Duodenal mucosa (tissue), 2 donors: Measurements from ENCODE around the gene ERP27.

Source experiments
- H3K27ac ChIP-seq: one replicate; pipeline ENCODE4 v1.7.0; 2013; ENCODE audit warnings: low read depth, low read length
- H3K27me3 ChIP-seq, 2 donors: one replicate each; pipeline ENCODE4 v1.7.0; 2013; ENCODE audit warnings: low read length in 2 of 2, control low read depth in 1 of 2; ENCODE audit not compliant: insufficient read depth in 2 of 2, control insufficient read depth in 1 of 2
- H3K36me3 ChIP-seq, 2 donors: one replicate each; pipeline ENCODE4 v1.7.0; 2013; ENCODE audit warnings: low read length in 2 of 2, control low read depth in 1 of 2; ENCODE audit not compliant: insufficient read depth in 2 of 2, control insufficient read depth in 1 of 2
- H3K4me1 ChIP-seq, 2 donors: one replicate each; pipeline ENCODE4 v1.7.0; 2013; ENCODE audit warnings: low read length in 2 of 2, control low read depth in 1 of 2; ENCODE audit not compliant: insufficient read depth in 2 of 2, control insufficient read depth in 1 of 2
- H3K4me3 ChIP-seq, 2 donors: one replicate each; pipeline ENCODE4 v1.7.0; 2013; ENCODE audit warnings: low read length in 2 of 2, low read depth in 1 of 2
- H3K9ac ChIP-seq, 2 donors: one replicate each; pipeline ENCODE4 v1.7.0; 2013; ENCODE audit warnings: low read length in 2 of 2, low read depth in 1 of 2
- H3K9me3 ChIP-seq, 2 donors: one replicate each; pipeline ENCODE4 v1.7.0; 2013; ENCODE audit warnings: low read length in 2 of 2, control low read depth in 1 of 2; ENCODE audit not compliant: control insufficient read depth in 1 of 2

The ERP27 gene

DNA sequence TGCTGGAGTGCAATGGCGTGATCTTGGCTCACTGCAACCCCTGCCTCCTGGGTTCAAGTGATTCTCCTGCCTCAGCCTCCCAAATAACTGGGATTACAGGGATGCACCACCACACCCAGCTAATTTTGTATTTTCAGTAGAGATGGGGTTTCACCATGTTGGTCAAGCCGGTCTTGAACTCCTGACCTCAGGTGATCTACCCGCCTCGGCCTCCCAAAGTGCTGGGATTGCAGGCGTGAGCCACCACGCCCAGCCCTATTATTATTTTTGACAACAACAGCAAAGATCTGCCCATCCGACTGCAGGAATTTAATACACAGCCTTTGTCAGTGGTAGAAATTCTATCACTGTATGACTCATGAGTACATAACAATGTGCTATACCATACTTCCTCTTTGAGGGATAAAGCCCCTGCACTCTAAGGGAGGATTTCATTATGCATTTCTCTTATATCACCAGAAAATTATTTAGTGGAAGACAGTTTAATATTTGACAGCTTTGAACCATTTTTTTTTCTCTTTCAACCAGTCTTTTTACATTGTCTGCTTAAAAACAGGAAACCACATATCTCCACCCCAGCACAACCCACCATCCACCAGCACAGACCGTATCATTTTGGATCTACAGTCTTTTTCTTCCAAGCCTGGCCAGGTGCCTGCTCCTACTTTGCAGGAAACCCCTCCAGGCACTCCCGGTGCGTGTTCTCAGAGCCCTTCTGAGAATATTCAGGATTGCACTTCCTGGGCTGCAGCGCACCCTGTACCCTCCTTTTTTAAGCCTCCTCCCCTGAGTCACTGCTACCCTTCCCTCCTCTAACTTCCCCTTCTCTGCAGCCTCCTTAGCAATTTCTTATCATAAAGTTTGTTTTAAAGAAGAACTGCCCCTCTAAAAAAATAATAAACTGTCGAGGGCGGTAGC is 22.5 kb upstream of the ERP27 start:
- peak overlapping the region; percentile 37 for H3K27ac ChIP-seq
- no peaks in the 10 kb centered on the region for H3K27me3 ChIP-seq
- no peaks in the 10 kb centered on the region for H3K36me3 ChIP-seq
- H3K4me3 ChIP-seq, result peak overlapping the region; percentile 74 to 76
- H3K9me3 ChIP-seq, result no peaks in the 10 kb centered on the region
- H3K4me1 ChIP-seq, result peaks cover 6 to 14% of the 10 kb centered on the region in 2 donors
- peak overlapping the region; percentile 55 to 59 for H3K9ac ChIP-seq

DNA sequence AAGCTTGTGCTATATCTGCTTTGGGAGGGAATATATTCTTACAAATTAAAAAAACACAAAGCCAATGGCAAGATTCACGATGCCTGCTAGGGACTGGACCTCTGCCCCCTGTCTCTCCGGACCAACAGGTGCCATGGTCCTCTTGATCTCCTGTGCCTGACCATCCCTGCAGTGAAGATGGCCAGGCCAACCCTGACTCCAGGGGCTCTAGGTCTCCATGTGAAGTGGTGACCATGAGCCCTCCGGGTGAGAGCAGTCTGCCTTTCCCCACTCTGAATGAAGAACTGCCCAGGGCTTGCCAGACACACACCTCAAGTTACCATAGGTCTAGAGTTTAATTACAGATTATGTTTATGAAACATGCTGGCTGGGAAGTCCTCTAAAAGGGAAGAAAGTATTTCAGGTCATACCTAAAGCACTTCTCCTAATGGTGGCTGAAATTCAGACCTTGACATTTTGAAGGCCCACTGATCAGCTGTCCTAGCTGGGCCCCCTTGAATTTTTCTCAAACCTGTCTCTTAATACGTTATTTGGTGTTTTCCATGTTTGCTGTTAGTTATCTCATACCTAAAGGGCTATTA is 21.7 kb upstream of the ERP27 start:
- peak overlapping the region; percentile 39 to 58 for H3K9ac ChIP-seq
- H3K27ac ChIP-seq, result peak overlapping the region; percentile 50
- H3K4me3 ChIP-seq, result peak overlapping the region; percentile 74 to 76

DNA sequence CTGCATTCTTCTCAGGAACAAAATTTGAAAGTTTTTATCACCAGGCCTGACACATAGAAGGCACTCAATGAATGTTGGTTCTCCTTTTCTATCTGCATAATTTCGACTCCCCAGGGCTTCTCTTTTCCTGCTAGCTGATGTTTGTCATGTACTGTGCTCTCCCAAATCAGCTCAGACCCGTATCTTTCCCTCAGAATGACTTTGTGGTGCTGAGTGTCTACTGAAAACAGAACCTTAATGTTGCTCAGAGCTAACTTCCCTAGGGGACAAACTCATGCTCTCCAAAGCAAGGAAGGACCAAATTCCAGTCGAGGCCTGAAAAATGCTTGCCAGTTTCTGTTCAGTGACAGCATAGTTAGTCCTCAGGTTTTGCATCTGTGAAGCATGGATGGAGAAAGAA is 21.1 kb upstream of the ERP27 start:
- Histone ChIP-seq H3K9me3 (no peaks in the 10 kb centered on the region), H3K27me3 (no peaks in the 10 kb centered on the region), H3K4me3 (peak overlapping the region; percentile 74 to 76), H3K36me3 (no peaks in the 10 kb centered on the region), H3K9ac (peak overlapping the region; percentile 39 to 58), H3K27ac (peak overlapping the region; percentile 45), H3K4me1 (peaks cover 10 to 14% of the 10 kb centered on the region in 2 donors)

More for the DNA sequence above, 21.7 kb upstream of the ERP27 start:
- Histone ChIP-seq H3K4me1 (peaks cover 8 to 14% of the 10 kb centered on the region in 2 donors), H3K36me3 (no peaks in the 10 kb centered on the region), H3K9me3 (no peaks in the 10 kb centered on the region), H3K27me3 (no peaks in the 10 kb centered on the region)

DNA sequence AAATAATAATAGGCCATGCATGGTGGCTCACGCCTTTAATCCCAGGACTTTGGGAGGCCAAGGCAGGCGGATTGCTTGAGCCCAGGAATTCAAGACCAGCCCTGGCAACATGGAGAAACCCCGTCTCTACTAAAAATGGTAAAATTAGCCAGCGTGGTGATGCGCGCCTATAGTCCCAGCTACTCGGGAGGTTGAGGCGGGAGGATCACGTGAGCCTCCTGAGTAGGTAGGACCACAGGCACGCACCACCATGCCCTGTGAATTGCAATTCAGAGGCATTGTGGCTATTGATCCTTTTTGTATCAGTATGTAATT is 20.7 kb upstream of the ERP27 start:
- Histone ChIP-seq H3K27me3 (no peaks in the 10 kb centered on the region), H3K4me3 (peak overlapping the region; percentile 74 to 76), H3K9me3 (no peaks in the 10 kb centered on the region), H3K27ac (peak overlapping the region; percentile 45), H3K36me3 (no peaks in the 10 kb centered on the region), H3K4me1 (peaks cover 14% of the 10 kb centered on the region in 2 donors), H3K9ac (peak overlapping the region; percentile 39 to 58)

DNA sequence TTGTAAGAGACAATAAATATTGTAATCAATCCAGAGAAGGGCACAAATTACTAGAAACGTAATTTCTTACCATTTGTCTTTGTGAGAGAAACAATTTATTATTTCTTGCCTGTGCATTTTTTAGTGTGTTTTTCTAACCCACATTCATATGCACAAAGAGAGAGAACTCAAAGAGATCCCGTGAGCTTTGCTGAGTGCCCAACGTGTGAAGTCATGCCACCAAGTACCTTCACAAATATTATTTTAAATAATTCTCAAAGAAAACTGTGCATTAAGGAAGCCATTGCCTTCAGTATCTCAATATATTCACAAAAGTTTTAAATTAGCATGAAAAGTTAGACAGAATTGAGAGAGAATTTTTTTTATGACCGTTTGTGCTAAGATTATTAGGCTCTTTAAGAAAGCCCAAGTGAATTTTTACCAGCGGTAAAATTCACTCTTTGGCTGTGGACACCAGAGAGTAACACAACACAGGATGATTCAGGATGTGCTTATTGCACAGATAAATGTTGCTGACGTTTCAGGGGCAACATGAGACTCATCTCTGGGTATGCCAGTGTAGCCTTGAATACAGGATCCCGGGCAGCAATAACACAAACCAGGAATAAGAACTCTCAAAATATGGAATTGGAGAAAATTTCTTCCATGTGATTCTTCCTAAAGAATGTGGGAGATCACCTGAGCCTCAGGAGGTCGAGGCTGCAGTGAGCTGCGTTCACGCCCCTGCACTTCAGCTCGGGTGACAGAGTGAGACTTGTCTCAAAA is 20.2 kb upstream of the ERP27 start:
- Histone ChIP-seq H3K4me1 (peaks cover 15 to 19% of the 10 kb centered on the region in 2 donors), H3K27ac (peak overlapping the region; percentile 45), H3K4me3 (peak overlapping the region; percentile 74 to 76), H3K36me3 (no peaks in the 10 kb centered on the region), H3K9me3 (no peaks in the 10 kb centered on the region), H3K27me3 (no peaks in the 10 kb centered on the region), H3K9ac (peak overlapping the region in 1 of 2 donors; percentile 58)

DNA sequence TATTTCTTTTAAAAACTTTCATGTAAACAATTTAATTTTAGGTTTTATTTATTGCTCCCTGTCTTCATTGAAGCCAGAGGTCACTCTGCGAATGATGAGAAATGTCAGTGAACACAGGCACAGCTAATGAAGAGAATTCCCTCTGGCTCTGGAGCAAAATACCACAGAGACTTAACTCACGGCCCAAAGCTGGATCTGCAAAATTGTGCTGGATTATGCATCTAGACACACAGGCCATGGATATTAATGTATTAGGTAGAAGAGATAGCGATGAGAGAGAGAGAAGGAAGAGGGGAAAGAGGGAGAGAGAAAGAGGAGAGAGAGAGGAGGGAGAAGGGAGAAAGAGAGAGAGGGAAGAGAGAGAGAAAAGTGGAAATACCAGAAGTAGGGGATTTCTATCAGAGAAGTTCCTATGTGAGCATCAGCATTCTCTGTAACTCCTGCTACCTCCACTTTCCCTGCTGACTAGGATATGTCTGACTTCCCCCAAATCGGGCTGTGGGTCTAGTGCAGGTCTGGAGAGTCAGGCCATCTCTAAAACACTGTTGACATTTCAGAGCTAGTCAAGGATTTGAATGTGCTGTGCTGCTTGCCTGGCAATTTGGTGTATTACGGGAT is 19.3 kb upstream of the ERP27 start:
- Histone ChIP-seq H3K27ac (no peak overlapping the region), H3K9ac (peak overlapping the region in 1 of 2 donors; percentile 58), H3K4me1 (peaks cover 21 to 26% of the 10 kb centered on the region in 2 donors), H3K9me3 (no peaks in the 10 kb centered on the region), H3K36me3 (no peaks in the 10 kb centered on the region), H3K27me3 (no peaks in the 10 kb centered on the region), H3K4me3 (peak overlapping the region in 1 of 2 donors; percentile 76)

DNA sequence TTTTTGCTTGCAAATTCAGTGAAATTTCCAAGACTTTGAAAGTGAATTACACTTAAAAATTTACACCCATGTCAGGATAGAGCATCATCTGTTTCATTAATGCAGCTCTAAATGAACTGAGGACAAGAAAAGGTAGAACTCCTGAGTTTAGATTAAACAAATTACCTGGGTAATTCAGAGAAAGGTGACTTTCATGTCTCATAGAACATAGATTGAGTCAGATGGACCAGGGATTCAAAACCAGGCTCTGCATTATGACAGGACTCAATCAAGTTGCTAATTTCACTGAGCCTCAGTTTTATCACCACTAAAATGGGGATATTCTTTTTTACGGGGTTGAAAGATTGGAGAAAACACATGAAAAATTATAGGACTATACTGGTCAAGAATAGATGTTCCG is 18.6 kb upstream of the ERP27 start:
- Histone ChIP-seq H3K27ac (no peak overlapping the region), H3K4me3 (no peak overlapping the region), H3K4me1 (peaks cover 27 to 31% of the 10 kb centered on the region in 2 donors), H3K36me3 (no peaks in the 10 kb centered on the region), H3K27me3 (no peaks in the 10 kb centered on the region), H3K9me3 (no peaks in the 10 kb centered on the region), H3K9ac (peak overlapping the region in 1 of 2 donors; percentile 10)

DNA sequence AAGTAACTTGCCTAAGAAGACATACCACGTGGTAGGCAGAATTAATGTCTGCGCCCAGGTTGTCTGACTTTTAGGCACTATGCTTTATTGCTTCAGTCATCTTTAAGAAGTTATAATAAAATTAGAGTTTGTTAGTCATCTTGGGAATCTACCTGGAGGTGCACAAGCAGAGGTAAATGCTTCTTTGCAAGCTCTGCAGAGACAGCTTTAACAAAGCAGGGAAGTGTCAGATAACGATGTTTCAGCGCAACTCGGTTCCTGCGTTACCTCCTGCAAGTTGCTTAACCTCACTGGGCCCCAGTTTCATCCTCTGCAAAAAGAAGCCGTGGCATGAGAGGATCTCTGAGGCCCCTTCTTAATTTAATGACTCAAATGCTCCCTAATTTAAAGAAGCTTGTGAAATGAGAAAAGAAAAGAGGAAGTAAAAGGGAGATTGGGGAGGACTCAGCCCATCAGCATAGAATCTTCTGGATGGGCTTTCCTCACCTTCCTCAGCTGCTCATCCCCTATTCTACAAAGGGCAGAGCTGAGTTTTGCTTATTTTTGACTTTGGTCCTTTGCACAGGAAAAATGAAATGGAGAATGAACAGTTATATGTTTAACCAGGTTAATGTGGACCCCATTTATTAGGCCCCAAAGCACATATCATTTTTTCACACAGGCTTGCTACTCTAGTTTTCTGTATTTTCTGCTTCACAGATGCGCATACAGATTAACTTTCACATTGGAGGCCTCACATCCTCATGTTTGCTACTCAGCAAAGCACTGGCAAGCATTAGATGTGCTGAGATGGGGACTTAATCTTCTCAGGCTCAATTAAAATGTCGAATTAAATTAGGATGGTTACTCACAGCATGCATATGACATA is 17.9 kb upstream of the ERP27 start:
- Histone ChIP-seq H3K4me3 (peak overlapping the region; percentile 22 to 42), H3K27ac (peak overlapping the region; percentile 17), H3K27me3 (no peaks in the 10 kb centered on the region), H3K4me1 (peaks cover 33 to 37% of the 10 kb centered on the region in 2 donors), H3K9ac (peak overlapping the region in 1 of 2 donors; percentile 10), H3K9me3 (no peaks in the 10 kb centered on the region), H3K36me3 (no peaks in the 10 kb centered on the region)

DNA sequence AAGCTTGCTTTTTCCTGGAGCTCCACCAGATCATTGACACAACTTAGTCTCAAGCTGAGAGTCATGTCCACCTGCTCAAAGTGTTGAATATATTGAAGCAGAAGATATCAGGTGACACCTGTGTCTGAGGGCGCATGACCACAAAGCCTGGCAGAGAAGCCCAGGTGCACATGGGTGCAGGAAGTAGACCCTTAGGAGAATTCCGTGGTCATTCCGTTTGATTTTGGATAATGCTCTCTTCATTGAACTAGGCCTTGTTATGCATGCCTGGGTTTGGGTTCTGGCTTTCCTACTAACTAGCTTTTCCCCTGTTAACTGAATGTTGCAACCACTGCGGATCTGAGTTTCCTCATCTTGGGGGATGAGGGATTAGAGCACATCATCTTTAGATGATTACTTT is 15.9 kb upstream of the ERP27 start:
- Histone ChIP-seq H3K27ac (no peak overlapping the region), H3K9ac (peak overlapping the region in 1 of 2 donors; percentile 14), H3K9me3 (no peaks in the 10 kb centered on the region), H3K4me3 (no peak overlapping the region), H3K27me3 (no peaks in the 10 kb centered on the region), H3K4me1 (peaks cover 43 to 44% of the 10 kb centered on the region in 2 donors), H3K36me3 (no peaks in the 10 kb centered on the region)
